HEK293T (cell line): ENCODE measurements around the gene SMIM45.
A peak's percentile ranks its signal among the peaks of the same experiment; 100 is the strongest.
"Not testable (repeated sequence)": the region's sequence is repeated elsewhere in the genome, so short reads cannot be mapped to it uniquely, and the experiment has no call there.

Experiments
- CTCF ChIA-PET: fragments of 350-600 bp; formaldehyde crosslinking; extraction: SDS; loops from one replicate; lab custom pipeline; 2021; ENCODE audit warnings: antibody characterized with exemption, inconsistent platforms; lab: Yijun Ruan, JAX
- POLR2A ChIA-PET: fragments of 350-600 bp; formaldehyde crosslinking; extraction: SDS; loops from one replicate; lab custom pipeline; 2020; ENCODE audit warnings: antibody characterized with exemption, inconsistent platforms; lab: Yijun Ruan, JAX
- DNase-seq: peaks from one replicate; pipeline ENCODE4 v3.0.0; 2012; ENCODE audit warnings: mixed read lengths; ENCODE audit errors: extremely low spot score
- ARNT ChIP-seq: fragments of 450-650 bp; IDR thresholded peaks from 2 replicates; pipeline ENCODE4 v1.6.1; 2017; ENCODE audit warnings: mild to moderate bottlenecking
- BHLHE40 ChIP-seq: fragments of 450-650 bp; IDR thresholded peaks from 2 replicates; pipeline ENCODE4 v1.6.1; 2016; ENCODE audit warnings: mild to moderate bottlenecking, moderate library complexity, borderline replicate concordance
- CTBP1 ChIP-seq: fragments of 450-650 bp; IDR thresholded peaks from 2 replicates; pipeline ENCODE4 v1.6.1; 2016; ENCODE audit warnings: borderline replicate concordance
- ELF4 ChIP-seq: fragments of 450-650 bp; IDR thresholded peaks from 2 replicates; pipeline ENCODE4 v1.6.1; 2017; ENCODE audit warnings: antibody characterized with exemption
- FOXA1 ChIP-seq: fragments of 450-650 bp; IDR thresholded peaks from 2 replicates; pipeline ENCODE4 v1.6.1; 2016; ENCODE audit warnings: mild to moderate bottlenecking
- FOXK2 ChIP-seq: fragments of 450-650 bp; IDR thresholded peaks from 2 replicates; pipeline ENCODE4 v1.6.1; 2016; ENCODE audit warnings: mild to moderate bottlenecking
- FOXM1 ChIP-seq: fragments of 450-650 bp; IDR thresholded peaks from 2 replicates; pipeline ENCODE4 v1.6.1; 2017; ENCODE audit warnings: mild to moderate bottlenecking, borderline replicate concordance
- HDGF ChIP-seq: fragments of 450-650 bp; IDR thresholded peaks from 2 replicates; pipeline ENCODE4 v1.6.1; 2017; ENCODE audit warnings: antibody characterized with exemption, borderline replicate concordance
- L3MBTL2 ChIP-seq: fragments of 450-650 bp; conservative IDR thresholded peaks from 2 replicates; pipeline ENCODE4 v1.6.1; 2016; ENCODE audit warnings: mild to moderate bottlenecking
- LEF1 ChIP-seq: fragments of 450-650 bp; IDR thresholded peaks from 2 replicates; pipeline ENCODE4 v1.6.1; 2017; ENCODE audit warnings: mild to moderate bottlenecking, borderline replicate concordance
- NFRKB ChIP-seq: fragments of 450-650 bp; IDR thresholded peaks from 2 replicates; pipeline ENCODE4 v1.6.1; 2016; ENCODE audit warnings: mild to moderate bottlenecking, moderate library complexity
- PKNOX1 ChIP-seq: fragments of 450-650 bp; IDR thresholded peaks from 2 replicates; pipeline ENCODE4 v1.6.1; 2016
- SP1 ChIP-seq: fragments of 450-650 bp; IDR thresholded peaks from 2 replicates; pipeline ENCODE4 v1.6.1; 2017
- SUZ12 ChIP-seq: fragments of 450-650 bp; IDR thresholded peaks from 2 replicates; pipeline ENCODE4 v1.6.1; 2016; ENCODE audit warnings: mild to moderate bottlenecking
- TARDBP ChIP-seq: fragments of 450-650 bp; IDR thresholded peaks from 2 replicates; pipeline ENCODE4 v1.6.1; 2016
- ZNF384 ChIP-seq: fragments of 450-650 bp; IDR thresholded peaks from 2 replicates; pipeline ENCODE4 v1.6.1; 2016

SMIM45 gene

DNA sequence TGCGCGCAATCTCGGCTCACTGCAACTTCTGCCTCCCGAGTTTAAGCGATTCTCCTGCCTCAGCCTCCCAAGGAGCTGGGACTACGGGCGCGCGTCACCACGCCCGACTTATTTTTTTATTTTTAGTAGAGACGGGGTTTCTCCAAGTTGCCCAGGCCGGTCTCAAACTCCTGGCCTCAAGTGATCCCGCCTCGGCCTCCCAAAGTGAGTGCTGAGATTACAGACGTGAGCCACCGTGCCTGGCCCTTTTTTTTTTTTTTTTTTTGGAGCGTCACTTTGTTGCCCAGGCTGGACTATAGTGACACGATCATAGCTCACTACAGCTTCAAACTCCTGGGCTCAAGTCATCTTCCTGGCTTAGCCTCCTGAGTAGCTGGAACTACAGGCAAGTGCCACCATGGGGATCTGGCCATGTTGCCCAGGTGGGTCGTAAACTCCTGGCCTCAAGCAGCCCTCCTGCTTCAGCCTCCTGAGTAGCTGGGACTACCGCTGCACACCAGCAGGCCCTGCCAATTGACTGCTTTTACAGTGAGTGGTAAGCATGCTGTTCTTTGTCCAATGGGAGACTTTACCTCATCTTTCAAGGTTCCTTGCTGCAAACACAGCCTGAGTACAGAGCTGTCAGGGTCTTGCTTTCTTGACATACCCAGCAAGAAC, 4.4 kb upstream of the SMIM45 start:
- POLR2A ChIA-PET = interaction anchor here (0.8 to 2.4 kb wide), 19 partner anchors 12 to 496 kb away, joined by 3 to 12 read pairs (median 6); partner anchors contain the start of genes DESI1, NDUFA6, SNU13 and SREBF2
- no peak for TF ChIP-seq FOXM1
- no peak for TF ChIP-seq NFRKB
- TF ChIP-seq BHLHE40 = no peak
- TF ChIP-seq HDGF = no peak
- no peak for TF ChIP-seq ELF4
- TF ChIP-seq SP1 = no peak
- no peak for TF ChIP-seq CTBP1
- TF ChIP-seq PKNOX1 = 0 out of 2 replicates have a peak, but pooled peaks have one; percentile 2
- no peak; the same call in 1 of the 2 replicates for TF ChIP-seq L3MBTL2
- TF ChIP-seq ZNF384 = peak; percentile 62
- TF ChIP-seq ARNT = no peak
- no peak for TF ChIP-seq FOXA1
- TF ChIP-seq FOXK2 = no peak
- no peak for DNase-seq
- CTCF ChIA-PET = interaction anchor here (0.6 to 0.9 kb wide), 4 partner anchors 13 to 250 kb away, joined by 3 to 7 read pairs (median 3); partner anchors contain the start of gene SMDT1

GRCh38 chr22:41948142-41948541, 3.8 kb upstream of the SMIM45 start:
- CTCF ChIA-PET = interaction anchor here (0.6 kb wide), 1 partner anchor 62 kb away, joined by 3 read pairs; no protein-coding TSS in a partner anchor
- TF ChIP-seq NFRKB = no peak
- TF ChIP-seq ARNT = no peak
- no peak for TF ChIP-seq ZNF384
- no peak for TF ChIP-seq FOXM1
- no peak for TF ChIP-seq FOXK2
- TF ChIP-seq L3MBTL2 = no peak
- no peak for TF ChIP-seq ELF4
- POLR2A ChIA-PET = interaction anchor here (1.6 to 2.4 kb wide), 3 partner anchors 20 to 496 kb away, joined by 4 to 6 read pairs (median 6); partner anchors contain the start of gene NDUFA6
- no peak for DNase-seq

GRCh38 chr22:41948928-41949296, 3.0 kb upstream of the SMIM45 start:
- CTCF ChIA-PET = interaction anchor here (0.6 kb wide), 1 partner anchor 61 kb away, joined by 3 read pairs; no protein-coding TSS in a partner anchor
- 0 out of 2 replicates have a peak, but pooled peaks have one; percentile 7 for TF ChIP-seq PKNOX1
- DNase-seq = not testable (repeated sequence)
- POLR2A ChIA-PET = interaction anchor here (1.6 kb wide), 1 partner anchor 142 kb away, joined by 4 read pairs; the partner anchor contains the start of gene NDUFA6

GRCh38 chr22:41949297-41949965, 2.5 kb upstream of the SMIM45 start:
- CTCF ChIA-PET = interaction anchor here (0.7 to 0.8 kb wide), 2 partner anchors 106 to 142 kb away, joined by 3 read pairs; no protein-coding TSS in a partner anchor
- POLR2A ChIA-PET = interaction anchor here (1.6 kb wide), 1 partner anchor 141 kb away, joined by 4 read pairs; the partner anchor contains the start of gene NDUFA6
- DNase-seq = no peak
- TF ChIP-seq ZNF384 (no peak), CTBP1 (no peak), ELF4 (no peak), PKNOX1 (no peak), BHLHE40 (no peak), ARNT (no peak), TARDBP (no peak), NFRKB (no peak), L3MBTL2 (no peak), HDGF (no peak), SUZ12 (no peak), FOXM1 (no peak), FOXA1 (no peak), SP1 (no peak), LEF1 (no peak), FOXK2 (no peak)

DNA sequence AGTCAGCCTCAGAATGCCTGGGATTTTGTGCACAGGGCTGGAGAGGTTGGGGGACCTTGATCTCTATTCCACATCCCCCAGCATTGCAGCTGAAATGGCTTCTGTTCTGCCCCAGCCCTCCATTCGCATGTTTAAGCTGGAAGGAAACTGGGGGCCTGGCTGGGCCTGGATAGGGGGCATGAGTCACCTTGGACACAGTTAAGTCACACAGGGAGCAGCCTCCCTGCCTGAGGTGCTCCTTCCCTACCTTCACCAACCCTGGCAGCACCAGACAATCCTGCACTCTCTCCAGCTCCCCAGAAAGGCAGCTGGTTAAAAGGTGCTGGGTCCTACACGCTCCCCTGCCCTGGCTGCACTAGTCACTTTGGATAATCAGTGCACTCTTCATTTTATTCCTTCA, 763 bp downstream of the SMIM45 start:
- DNase-seq = no peak
- no peak for TF ChIP-seq FOXM1
- no peak for TF ChIP-seq SUZ12
- TF ChIP-seq ELF4 = no peak
- no peak for TF ChIP-seq ZNF384
- TF ChIP-seq FOXK2 = no peak
- no peak for TF ChIP-seq ARNT
- no peak for TF ChIP-seq BHLHE40
- no peak for TF ChIP-seq NFRKB
- TF ChIP-seq HDGF = no peak
- no peak for TF ChIP-seq SP1
- no peak for TF ChIP-seq TARDBP
- no peak for TF ChIP-seq LEF1
- no peak for TF ChIP-seq CTBP1
- TF ChIP-seq PKNOX1 = no peak
- POLR2A ChIA-PET = no interaction called here
- CTCF ChIA-PET = no interaction called here
